Renal cortex interstitium (tissue), 11 donors: Measurements from ENCODE around the gene KIAA1614. TPM values are rescaled to one million over a fixed set of nuclear protein-coding genes. Genes with fewer than 3 reads are reported as not detected.
"Not testable (repeated sequence)": the region's sequence is repeated elsewhere in the genome, so short reads cannot be mapped to it uniquely, and the experiment has no call there.

Experiments
- DNase-seq, 11 donors: peaks; one replicate each; pipeline ENCODE4 v3.0.0-alpha.2; 2013; ENCODE audit warnings: low read depth in 9 of 11, low spot score in 4 of 11; ENCODE audit errors: extremely low read depth in 1 of 11
- polyA plus RNA-seq, 3 donors: library from polyadenylated mRNA; unstranded; fragments of 120-200 nt; gene quantifications; one replicate each; pipeline ENCODE4 v1.2.1, GENCODE V29; 2013; ENCODE audit not compliant: insufficient read length in 3 of 3

The KIAA1614 gene
- polyA plus RNA-seq, 3 donors = 5.8 to 10.6 (median 7.5) TPM

DNA sequence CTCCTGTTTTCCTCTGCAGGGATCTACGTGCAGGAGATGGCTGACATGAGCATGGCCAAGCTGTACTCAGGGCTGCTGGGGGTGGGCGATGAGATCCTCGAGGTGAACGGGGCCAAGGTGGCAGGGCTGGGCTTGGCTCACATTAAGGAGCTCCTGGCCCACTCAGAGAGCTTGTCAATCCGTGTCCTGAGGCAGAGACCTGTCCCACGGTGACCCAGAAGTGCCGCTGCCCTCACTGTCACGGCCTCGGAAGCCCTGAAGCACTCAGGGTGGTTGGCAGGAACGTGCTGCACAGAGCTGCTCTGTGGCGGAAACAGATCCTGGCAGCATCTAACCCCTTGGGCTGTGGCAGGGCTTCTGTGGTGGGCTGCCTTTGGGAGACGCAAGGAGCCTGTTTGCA is 37.6 kb downstream of the KIAA1614 start:
- DNase-seq = no peak

DNA sequence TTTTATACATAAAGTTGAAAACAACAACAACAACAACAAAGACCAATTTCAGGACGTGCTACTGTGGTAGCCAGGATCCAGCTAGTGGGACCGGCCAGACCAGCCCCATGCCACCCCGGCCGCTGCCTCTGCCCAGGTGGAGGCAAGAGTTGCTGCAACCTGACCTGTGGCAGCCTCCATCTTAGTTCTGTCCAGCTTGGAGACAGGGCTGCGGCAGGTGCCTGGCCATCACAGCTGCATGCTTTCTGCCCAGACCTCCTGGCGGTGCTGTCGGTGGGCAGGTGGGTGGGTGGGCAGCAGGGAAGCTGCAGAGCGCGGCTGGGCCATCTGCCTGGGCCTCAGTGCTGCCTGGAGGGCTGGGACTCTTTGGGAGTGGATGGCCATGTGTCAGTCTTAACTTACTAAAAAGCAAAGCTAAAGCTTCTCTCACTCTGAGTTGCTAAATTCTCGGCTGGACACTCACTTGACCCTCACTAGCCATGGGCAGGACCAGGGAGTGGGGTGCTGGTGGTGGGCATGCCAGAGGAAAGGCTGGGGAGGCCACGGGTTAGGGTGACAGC is 38.6 kb downstream of the KIAA1614 start:
- no peak for DNase-seq

DNA sequence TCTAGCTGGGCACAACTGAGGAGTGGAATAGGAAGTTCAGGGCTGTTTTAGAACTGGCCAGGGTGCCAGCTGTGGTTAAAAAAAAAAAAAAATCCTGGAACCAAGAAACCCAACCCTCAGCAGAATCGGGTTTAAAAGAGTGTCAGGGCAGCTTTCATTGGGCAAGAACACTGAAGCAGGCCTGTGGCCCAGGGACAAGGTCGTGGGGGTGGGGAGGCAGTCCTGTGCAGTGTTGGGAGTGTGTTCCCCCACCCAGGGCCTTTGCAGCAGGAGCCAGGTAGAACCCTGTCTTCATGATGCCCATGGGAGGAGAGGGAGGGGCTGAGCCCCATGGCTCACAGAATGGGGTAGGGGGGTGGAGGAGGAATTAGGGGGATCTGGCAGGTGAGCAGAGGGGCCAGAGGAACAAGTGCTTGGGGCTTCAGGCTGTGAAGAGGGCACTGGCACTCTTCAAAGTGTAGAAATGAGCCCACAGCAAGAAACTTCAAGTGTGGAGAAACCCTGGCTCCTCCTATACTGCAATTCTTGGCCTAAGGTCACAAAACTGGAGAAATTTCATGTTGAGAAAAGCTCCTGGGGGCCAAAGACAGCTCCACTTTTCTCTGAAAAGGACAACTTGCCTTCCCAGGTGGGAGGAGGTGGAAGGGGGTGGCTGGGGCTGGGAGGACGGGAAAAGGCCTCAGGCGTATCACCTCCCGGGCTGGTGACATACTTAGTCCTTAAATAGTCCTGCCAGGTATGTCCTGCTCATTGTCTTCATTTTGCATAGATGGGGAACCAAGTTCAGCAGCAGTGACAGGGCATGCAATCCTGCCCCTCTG is 39.3 kb downstream of the KIAA1614 start:
- DNase-seq = no peak

DNA sequence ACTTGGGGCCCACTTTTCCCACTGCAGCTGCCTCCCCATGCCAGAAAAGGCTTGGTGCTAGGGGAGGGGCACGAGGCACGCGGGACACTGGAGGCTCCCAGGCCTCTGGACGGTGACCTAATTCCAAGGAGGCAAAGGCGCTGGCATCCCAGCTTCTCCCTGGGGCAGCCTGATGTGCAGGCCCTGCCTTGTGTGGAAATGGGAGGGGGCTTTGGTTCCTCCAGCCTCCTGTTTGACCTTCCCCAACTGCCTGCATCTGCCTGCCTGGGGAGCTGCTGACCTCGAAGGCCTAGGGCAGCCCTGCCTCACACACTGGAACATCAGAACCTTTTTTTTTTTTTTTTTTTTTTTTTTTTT is 39.9 kb downstream of the KIAA1614 start:
- no peak for DNase-seq

DNA sequence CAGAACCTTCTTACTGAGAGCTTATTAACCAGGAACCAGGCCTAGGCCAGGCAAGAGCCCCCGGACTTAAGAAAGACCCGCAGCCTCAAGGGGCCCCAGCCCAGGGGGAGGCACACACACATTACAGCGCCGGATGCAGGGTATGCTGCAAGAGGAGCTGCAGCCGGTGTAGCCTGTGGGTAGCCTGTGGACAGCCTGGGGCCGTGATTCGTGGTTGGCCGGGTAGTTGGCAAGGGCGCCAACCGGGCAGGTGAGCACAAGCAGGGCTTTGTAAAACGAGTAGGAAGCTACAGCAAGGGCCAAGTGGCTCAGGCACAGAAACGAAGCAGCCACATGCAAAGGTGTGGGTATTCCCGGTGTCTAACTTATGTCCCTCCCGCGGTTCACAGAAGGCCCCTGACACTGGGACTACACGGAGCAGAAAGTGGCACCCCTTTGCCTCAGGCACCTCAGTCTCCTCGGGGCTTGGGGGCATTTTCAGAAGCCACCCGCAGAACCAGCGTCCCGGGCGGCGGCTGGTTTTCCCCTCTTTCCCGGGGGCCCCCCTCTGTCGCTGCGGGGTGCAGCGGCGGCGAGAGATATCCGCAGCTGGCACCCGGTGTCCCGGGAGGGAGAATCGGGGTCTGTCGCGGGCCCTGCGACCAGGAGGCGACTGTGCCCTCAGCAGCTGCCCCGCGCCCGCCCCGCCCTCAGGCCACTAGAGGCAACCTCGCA is 40.8 kb downstream of the KIAA1614 start:
- no peak for DNase-seq

DNA sequence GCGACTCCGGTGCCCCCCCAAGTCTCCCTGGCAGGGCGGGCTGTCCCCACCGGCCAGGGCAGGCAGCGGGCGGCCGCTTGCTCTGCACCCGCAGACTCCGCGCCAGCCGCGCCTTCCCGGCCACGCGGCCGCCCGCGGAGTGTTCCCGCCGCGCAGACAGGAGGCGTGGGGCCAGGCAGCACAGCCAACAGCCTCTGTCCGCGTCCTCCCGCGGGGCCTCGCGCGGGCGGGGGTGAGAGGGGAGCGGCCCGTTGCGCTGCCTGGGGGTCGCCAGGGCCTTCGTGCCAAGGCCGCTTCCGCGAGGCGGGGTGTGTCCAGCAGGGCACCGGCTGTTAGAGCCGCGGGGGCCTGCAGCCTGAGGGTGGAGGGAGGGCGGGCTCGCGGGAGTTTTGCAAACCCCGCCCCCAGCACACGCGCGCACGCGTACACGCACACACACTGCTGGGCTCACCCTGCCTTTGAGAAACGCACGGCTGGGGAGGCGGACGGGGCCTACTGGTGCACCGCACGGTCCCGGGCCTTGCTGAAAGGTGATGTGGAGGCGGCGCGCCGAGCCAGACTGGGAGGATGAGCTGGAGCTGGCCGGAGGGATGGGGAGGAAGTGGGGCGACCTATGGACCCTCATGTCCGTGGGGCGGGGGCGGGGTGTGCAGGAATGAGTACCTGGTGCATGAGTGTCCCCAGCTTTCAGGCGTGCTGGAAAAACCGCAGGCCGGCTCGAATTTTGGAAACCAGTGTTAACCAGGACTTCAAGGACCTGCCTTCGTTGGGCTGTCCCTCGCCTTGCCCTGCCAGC is 41.5 kb downstream of the KIAA1614 start:
- DNase-seq = peak in 5 of 11 donors; percentile 35 to 58 (median 50)

DNA sequence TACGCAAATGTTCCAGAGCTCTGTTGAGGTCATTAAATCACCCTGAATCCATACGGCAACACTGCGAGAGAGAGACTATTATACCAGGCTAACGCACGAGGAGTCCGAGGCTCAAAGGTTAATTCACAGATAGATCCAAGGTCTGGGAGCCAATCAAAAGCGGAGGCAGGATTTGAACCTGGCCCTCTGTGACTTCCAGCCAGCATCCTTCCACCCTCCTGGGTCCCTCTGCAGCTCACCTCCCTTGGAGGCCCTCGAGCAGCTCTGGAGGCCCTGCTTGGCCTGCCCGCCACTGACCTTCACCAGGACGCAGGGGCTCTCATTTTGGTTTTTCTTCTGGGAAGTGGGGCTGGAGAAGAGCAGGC is 42.1 kb downstream of the KIAA1614 start:
- no peak for DNase-seq

DNA sequence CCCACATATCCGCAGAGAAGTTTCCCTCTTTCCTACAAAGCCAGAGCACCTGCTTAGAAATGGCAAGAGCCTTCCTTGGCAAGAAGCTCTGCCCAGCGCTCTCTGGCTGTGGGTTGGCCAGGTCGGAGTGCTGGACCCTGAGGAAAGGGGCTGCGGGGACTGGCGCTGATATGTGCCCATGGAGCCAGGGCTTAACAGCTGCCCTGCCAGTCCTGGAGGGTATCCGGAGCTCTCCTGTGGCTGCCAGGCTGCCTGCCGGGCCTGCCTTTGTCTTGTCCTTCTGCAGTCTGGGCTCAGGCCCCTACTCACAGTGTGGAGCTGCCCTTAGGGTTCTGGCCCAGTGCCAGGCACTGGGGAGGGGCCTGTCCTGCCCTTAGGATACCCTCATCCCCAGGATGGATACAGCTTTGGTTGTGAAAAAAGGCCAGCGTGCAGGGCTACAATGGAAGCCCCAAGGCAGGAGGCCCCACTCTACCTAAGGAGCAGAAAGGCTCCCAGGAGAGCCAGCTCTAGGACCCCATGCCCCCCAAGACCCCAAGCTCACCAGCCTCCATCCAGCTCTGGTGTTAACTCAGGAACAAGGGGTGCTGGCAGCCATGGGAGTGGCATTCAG is 43.4 kb downstream of the KIAA1614 start:
- DNase-seq = no peak

DNA sequence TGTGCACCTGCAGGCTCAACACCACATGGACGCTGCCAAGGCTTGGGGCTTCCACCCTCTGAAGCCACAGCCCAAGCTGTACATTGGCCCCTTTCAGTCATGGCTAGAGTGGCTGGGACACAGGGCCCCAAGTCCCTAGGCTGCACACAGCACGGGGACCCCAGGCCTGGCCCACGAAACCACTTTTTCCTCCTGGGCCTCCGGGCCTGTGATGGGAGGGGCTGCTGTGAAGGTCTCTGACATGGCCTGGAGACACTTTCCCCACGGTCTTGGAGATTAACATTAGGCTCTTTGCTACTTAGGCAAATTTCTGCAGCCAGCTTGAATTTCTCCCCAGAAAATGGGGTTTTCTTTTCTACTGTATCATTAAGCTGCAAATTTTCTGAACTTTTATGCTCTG is 46.9 kb downstream of the KIAA1614 start:
- DNase-seq = not testable (repeated sequence)

DNA sequence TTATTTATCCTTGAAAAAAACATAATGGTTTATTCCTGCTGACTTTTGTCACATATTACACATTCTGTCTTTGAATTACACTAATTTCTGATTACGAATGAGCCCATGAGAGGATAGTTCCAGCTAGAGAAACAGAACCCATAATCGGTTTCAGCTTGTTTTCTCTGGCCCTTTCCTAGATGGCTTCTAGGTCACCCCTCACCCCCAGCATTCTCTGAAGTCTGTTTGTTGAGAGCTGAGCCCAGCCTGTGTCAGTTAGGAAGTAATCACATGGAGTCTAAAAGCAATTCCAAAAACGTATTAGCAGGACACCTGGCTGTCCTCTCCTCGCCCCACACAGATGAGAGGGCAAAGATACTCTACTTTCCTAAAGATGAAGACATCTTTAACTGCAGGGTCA is 48.9 kb downstream of the KIAA1614 start:
- no peak for DNase-seq

DNA sequence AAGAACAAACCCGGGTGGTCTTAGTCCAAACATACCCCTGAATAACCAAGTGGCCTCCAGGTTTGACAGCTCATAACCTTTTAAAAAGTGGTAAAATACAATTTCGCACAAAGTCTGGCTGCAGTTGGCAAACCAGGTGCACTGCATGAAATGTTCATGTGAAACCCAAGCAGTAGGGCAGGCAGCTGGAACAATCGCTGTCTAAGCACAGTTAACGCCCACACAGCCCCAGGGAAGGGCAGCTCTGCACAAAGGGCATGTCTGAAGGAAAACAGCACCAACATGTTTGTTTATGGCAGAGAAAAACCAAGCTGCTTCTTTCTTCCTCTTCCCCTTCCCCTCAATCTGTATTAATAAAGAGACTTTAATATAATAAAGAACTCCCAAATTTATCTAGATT is 49.5 kb downstream of the KIAA1614 start:
- DNase-seq = peak in 2 of 11 donors; percentile 35 to 60

DNA sequence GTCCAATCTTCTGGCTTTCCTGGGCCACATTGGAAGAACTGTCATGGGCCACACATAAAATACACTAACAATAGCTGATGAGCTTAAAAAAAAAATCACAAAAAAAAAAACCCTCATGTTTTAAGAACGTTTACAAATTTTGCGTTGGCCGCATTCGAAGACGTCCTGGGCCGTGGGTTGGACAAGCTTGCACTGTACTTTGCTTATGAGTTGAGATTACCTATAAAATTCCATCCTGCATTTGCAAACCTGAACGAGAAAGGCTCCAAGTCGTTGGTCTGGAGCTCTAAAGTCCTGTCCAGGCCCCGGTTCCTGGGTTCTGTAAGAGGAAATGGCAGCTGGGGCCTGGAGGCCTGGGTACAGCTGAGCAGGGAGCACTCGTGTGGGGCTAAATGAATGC is 51.4 kb downstream of the KIAA1614 start:
- no peak for DNase-seq

DNA sequence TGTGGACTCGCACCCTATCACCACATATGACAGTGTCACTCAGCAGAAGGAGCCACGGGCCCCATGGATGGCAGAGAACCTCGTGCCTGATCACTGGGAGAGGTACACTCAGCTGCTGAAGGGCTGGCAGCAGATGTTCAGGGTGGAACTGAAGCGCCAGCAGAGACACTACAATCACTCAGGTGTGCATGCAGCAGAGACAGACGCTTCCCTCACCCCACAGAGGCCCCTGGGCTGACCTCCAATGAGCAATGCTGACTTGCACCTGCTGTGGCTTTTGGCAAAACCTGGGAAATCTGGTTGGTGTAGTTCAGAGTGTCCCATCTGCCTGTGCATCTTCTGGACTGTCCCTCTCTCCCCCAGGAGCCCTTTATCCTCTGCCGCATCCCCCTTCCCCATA is 51.9 kb downstream of the KIAA1614 start:
- DNase-seq = no peak

DNA sequence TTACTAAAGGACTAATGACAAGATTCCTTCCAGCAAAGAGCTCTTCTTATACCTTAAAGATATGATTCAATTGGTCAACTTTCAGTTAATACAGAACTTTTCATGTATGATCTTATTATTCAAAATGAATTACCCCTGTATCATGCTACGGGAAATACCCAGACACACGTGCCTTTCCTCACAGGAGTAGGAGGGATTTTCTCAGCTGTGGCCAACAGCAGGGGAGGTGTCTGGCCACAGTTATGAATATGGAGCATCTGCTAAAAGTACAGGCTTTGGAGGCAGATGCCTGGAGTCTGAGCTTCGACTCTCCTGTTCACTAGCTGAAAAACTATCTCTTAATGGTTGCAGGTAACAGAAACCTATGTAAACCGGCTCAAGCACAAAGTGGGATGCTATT is 53.6 kb downstream of the KIAA1614 start:
- no peak for DNase-seq

DNA sequence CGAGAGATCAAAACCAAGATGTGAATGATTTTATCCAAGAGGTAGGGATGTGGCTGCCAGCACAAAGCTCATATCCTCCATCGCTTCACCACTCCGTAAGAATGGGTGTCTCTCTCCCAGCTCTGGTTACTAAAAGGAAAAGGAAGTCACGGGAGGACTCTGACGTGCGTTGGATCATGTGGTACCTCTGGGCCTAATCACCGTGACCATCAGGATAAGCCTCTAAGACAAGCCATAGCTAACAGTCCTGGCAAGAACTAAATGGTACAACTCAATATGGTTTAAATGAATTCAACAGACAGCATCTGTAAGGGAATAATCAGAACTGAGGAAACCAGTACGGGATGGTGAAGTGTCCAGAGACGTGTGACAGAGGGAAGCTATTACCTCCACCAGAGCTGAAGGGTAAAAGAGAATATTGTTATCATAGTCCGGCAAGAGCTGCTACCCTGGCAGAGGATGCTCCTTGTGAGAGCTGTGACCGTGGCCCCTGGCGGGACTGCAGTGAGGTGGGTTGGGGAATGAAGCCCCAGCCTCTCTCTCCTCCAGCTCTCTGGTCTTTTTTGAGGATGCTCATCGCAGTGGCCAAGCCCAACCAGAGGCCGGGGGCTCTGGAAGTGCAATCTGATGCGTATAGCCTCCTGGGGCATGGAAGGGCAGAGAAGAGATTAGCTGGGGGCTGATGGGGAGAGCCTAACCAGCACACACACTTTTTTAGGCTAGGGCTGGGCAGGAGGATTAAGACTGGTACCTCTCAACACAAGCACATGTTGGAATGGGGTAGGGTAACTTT is 54.2 kb downstream of the KIAA1614 start:
- no peak for DNase-seq

DNA sequence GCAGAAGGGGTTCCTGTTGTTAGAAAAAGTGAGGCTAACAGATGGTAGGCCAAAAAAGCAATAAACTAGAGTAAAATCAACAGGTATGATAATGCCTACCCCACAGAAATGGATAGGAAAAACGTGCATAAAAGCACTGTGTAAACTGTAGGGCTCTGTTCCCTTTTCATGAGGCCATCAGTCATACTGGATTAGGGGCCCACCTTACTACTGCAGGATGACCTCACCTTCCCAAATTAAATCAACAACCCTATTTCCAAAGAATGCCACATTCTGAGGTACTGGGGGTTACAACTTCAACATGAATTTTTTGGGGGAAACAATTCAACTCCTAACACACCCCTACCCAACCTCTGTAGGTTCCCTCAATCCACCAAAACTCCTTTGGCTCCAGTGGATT is 54.9 kb downstream of the KIAA1614 start:
- DNase-seq = no peak

DNA sequence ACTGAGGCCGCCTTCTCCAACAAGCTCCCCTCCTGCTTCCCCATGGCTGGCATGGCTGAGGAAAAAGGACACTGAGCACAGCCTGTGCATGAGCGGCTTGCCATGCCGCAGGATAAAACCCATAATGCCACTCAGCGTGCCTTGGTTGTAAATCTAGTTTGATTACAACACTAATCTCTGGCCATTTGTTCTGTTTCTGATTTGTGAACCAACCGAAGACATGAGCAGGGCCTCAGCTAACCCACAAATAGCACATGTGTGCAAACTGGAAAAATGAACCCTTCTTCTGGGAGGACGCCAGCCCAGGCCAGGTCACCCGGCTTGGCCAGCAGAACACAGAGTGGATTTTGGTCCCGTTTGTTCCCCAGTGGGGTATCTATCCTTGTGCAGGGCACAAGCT is 56.1 kb downstream of the KIAA1614 start:
- DNase-seq = not testable (repeated sequence)

DNA sequence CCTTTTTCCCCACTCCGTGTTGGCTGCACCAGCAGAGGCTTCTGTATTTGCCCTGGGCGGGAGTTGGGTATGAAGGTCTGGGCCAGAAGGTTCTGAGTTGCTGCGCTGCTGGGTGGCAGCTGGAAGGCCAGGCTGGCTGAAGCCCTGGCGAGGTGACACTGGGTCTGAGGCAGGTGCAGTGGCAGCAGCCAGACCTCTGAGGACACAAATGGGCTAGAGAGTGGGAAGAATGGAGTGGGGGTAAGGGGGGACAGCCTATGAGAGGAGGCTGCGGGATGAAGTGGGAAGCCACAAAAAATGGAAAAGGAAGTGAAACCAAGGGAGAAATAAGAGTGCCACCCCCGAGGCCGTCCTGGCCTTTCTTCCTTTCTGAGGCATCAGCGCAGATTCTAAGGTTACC is 56.7 kb downstream of the KIAA1614 start:
- no peak for DNase-seq
